ENCODE data around the gene CYP2E1.
"Not testable (repeated sequence)": the region's sequence is repeated elsewhere in the genome, so short reads cannot be mapped to it uniquely, and the experiment has no call there.

The CYP2E1 gene

GRCh38 chr10:133569801-133570200 lies 42.6 kb downstream of the CYP2E1 start:
- not testable (repeated sequence) for DNase-seq (ENCODE audit: low read depth in 2 of 2)

GRCh38 chr10:133572055-133572454 lies 44.9 kb downstream of the CYP2E1 start:
- DNase-seq (ENCODE audit: low read depth in 2 of 2) = not testable (repeated sequence)

GRCh38 chr10:133573460-133573859 lies 46.3 kb downstream of the CYP2E1 start:
- not testable (repeated sequence) for DNase-seq (ENCODE audit: low read depth in 2 of 2)

- not testable (repeated sequence) for DNase-seq (ENCODE audit: low read depth in 2 of 2)
Measured at GRCh38 chr10:133577037-133577436, 49.9 kb downstream of the CYP2E1 start.
